ENCODE data around the gene KCNG4.
"Not testable (repeated sequence)": the region's sequence is repeated elsewhere in the genome, so short reads cannot be mapped to it uniquely, and the experiment has no call there.

KCNG4 gene

GRCh38 chr16:84223456-84223855 lies 16.4 kb downstream of the KCNG4 start:
- FAIRE-seq (no peak), DNase-seq (ENCODE audit: insufficient read length, low spot score) (no peak)
- TF ChIP-seq POU2F2 (IDR thresholded peaks at IDR 0.05; ENCODE audit: low read depth, low read length), result no peak
- TF ChIP-seq POLR2A (IDR thresholded peaks at IDR 0.05; ENCODE audit: low read depth, low read length), result no peak
- no peak for TF ChIP-seq SPI1 (IDR thresholded peaks at IDR 0.05; ENCODE audit: low read depth, low read length)
- TF ChIP-seq PAX5 (IDR thresholded peaks at IDR 0.05; ENCODE audit: insufficient read depth, low read length, severe bottlenecking), result no peak
- no peak for TF ChIP-seq TAF1 (IDR thresholded peaks at IDR 0.05; ENCODE audit: low read depth, low read length)
- no peak for TF ChIP-seq POLR2AphosphoS5 (IDR thresholded peaks at IDR 0.05; ENCODE audit: low read depth, low read length)

- FAIRE-seq (no peak), DNase-seq (ENCODE audit: insufficient read length, low spot score) (no peak)
- no peak for TF ChIP-seq POLR2AphosphoS5 (IDR thresholded peaks at IDR 0.05; ENCODE audit: low read depth, low read length)
- no peak for TF ChIP-seq POLR2A (IDR thresholded peaks at IDR 0.05; ENCODE audit: low read depth, low read length)
- no peak for TF ChIP-seq TAF1 (IDR thresholded peaks at IDR 0.05; ENCODE audit: low read depth, low read length)
- TF ChIP-seq PAX5 (IDR thresholded peaks at IDR 0.05; ENCODE audit: insufficient read depth, low read length, severe bottlenecking), result no peak
- TF ChIP-seq SPI1 (IDR thresholded peaks at IDR 0.05; ENCODE audit: low read depth, low read length), result no peak
- TF ChIP-seq POU2F2 (IDR thresholded peaks at IDR 0.05; ENCODE audit: low read depth, low read length), result no peak
Measured at GRCh38 chr16:84220851-84221250, 19.0 kb downstream of the KCNG4 start.

GRCh38 chr16:84218956-84219355 lies 20.9 kb downstream of the KCNG4 start:
- DNase-seq (ENCODE audit: insufficient read length, low spot score), result no peak
- no peak for FAIRE-seq
- TF ChIP-seq POU2F2 (IDR thresholded peaks at IDR 0.05; ENCODE audit: low read depth, low read length) (no peak), POLR2AphosphoS5 (IDR thresholded peaks at IDR 0.05; ENCODE audit: low read depth, low read length) (no peak), PAX5 (IDR thresholded peaks at IDR 0.05; ENCODE audit: insufficient read depth, low read length, severe bottlenecking) (no peak), SPI1 (IDR thresholded peaks at IDR 0.05; ENCODE audit: low read depth, low read length) (no peak), TAF1 (IDR thresholded peaks at IDR 0.05; ENCODE audit: low read depth, low read length) (no peak), POLR2A (IDR thresholded peaks at IDR 0.05; ENCODE audit: low read depth, low read length) (no peak)

- no peak for TF ChIP-seq POU2F2 (IDR thresholded peaks at IDR 0.05; ENCODE audit: low read depth, low read length)
- TF ChIP-seq TAF1 (IDR thresholded peaks at IDR 0.05; ENCODE audit: low read depth, low read length), result no peak
- TF ChIP-seq POLR2A (IDR thresholded peaks at IDR 0.05; ENCODE audit: low read depth, low read length), result no peak
- TF ChIP-seq PAX5 (IDR thresholded peaks at IDR 0.05; ENCODE audit: insufficient read depth, low read length, severe bottlenecking), result no peak
- no peak for TF ChIP-seq SPI1 (IDR thresholded peaks at IDR 0.05; ENCODE audit: low read depth, low read length)
- no peak for TF ChIP-seq POLR2AphosphoS5 (IDR thresholded peaks at IDR 0.05; ENCODE audit: low read depth, low read length)
- FAIRE-seq (no peak), DNase-seq (ENCODE audit: insufficient read length, low spot score) (no peak)
Measured at GRCh38 chr16:84218176-84218823, 21.5 kb downstream of the KCNG4 start.

GRCh38 chr16:84216144-84216543 lies 23.7 kb downstream of the KCNG4 start:
- DNase-seq (ENCODE audit: insufficient read length, low spot score); FAIRE-seq: not testable (repeated sequence)

GRCh38 chr16:84215531-84215930 lies 24.3 kb downstream of the KCNG4 start:
- TF ChIP-seq TAF1 (IDR thresholded peaks at IDR 0.05; ENCODE audit: low read depth, low read length), result no peak
- TF ChIP-seq PAX5 (IDR thresholded peaks at IDR 0.05; ENCODE audit: insufficient read depth, low read length, severe bottlenecking), result no peak
- no peak for TF ChIP-seq POU2F2 (IDR thresholded peaks at IDR 0.05; ENCODE audit: low read depth, low read length)
- no peak for TF ChIP-seq POLR2A (IDR thresholded peaks at IDR 0.05; ENCODE audit: low read depth, low read length)
- no peak for TF ChIP-seq SPI1 (IDR thresholded peaks at IDR 0.05; ENCODE audit: low read depth, low read length)
- TF ChIP-seq POLR2AphosphoS5 (IDR thresholded peaks at IDR 0.05; ENCODE audit: low read depth, low read length), result no peak
- FAIRE-seq (no peak), DNase-seq (ENCODE audit: insufficient read length, low spot score) (no peak)

GRCh38 chr16:84214451-84215066 lies 25.3 kb downstream of the KCNG4 start:
- FAIRE-seq, result no peak
- DNase-seq (ENCODE audit: insufficient read length, low spot score), result no peak
- no peak for TF ChIP-seq PAX5 (IDR thresholded peaks at IDR 0.05; ENCODE audit: insufficient read depth, low read length, severe bottlenecking)
- TF ChIP-seq TAF1 (IDR thresholded peaks at IDR 0.05; ENCODE audit: low read depth, low read length), result no peak
- TF ChIP-seq POLR2AphosphoS5 (IDR thresholded peaks at IDR 0.05; ENCODE audit: low read depth, low read length), result no peak
- no peak for TF ChIP-seq POLR2A (IDR thresholded peaks at IDR 0.05; ENCODE audit: low read depth, low read length)
- no peak for TF ChIP-seq POU2F2 (IDR thresholded peaks at IDR 0.05; ENCODE audit: low read depth, low read length)
- TF ChIP-seq SPI1 (IDR thresholded peaks at IDR 0.05; ENCODE audit: low read depth, low read length), result no peak

GRCh38 chr16:84212631-84213030 lies 27.2 kb downstream of the KCNG4 start:
- no peak for FAIRE-seq
- no peak for DNase-seq (ENCODE audit: insufficient read length, low spot score)
- TF ChIP-seq PAX5 (IDR thresholded peaks at IDR 0.05; ENCODE audit: insufficient read depth, low read length, severe bottlenecking) (no peak), POU2F2 (IDR thresholded peaks at IDR 0.05; ENCODE audit: low read depth, low read length) (no peak), SPI1 (IDR thresholded peaks at IDR 0.05; ENCODE audit: low read depth, low read length) (no peak), POLR2A (IDR thresholded peaks at IDR 0.05; ENCODE audit: low read depth, low read length) (no peak), POLR2AphosphoS5 (IDR thresholded peaks at IDR 0.05; ENCODE audit: low read depth, low read length) (no peak), TAF1 (IDR thresholded peaks at IDR 0.05; ENCODE audit: low read depth, low read length) (no peak)

GRCh38 chr16:84212154-84212553 lies 27.7 kb downstream of the KCNG4 start:
- FAIRE-seq (no peak), DNase-seq (ENCODE audit: insufficient read length, low spot score) (no peak)
- TF ChIP-seq POLR2AphosphoS5 (IDR thresholded peaks at IDR 0.05; ENCODE audit: low read depth, low read length) (no peak), PAX5 (IDR thresholded peaks at IDR 0.05; ENCODE audit: insufficient read depth, low read length, severe bottlenecking) (no peak), SPI1 (IDR thresholded peaks at IDR 0.05; ENCODE audit: low read depth, low read length) (no peak), POU2F2 (IDR thresholded peaks at IDR 0.05; ENCODE audit: low read depth, low read length) (no peak)

GRCh38 chr16:84209989-84210388 lies 29.8 kb downstream of the KCNG4 start:
- no peak for TF ChIP-seq SPI1 (IDR thresholded peaks at IDR 0.05; ENCODE audit: low read depth, low read length)
- no peak for DNase-seq (ENCODE audit: insufficient read length, low spot score)
- no peak for FAIRE-seq
